Endothelial cell of umbilical vein (primary cell): Measurements from ENCODE around the gene CBX2. TPM values are rescaled to one million over a fixed set of nuclear protein-coding genes. Genes with fewer than 3 reads are reported as not detected.

Experiments used
- BruUV-seq: library from RNA; stranded (reverse); fragments of 400-500 nt; replicated peaks from 2 replicates; lab custom pipeline; 2021; lab: Mats Ljungman, UMichigan
- CTCF ChIA-PET: fragments of 300-600, 350-600 bp; sonication (Branson Sonifier 250); formaldehyde crosslinking; loops from one replicate; lab custom pipeline; 2021; ENCODE audit warnings: antibody characterized with exemption, inconsistent platforms; lab: Charles Lee
- POLR2A ChIA-PET: fragments of 300-600, 350-600 bp; sonication (Branson Sonifier 250); formaldehyde crosslinking; loops from one replicate; lab custom pipeline; 2021; ENCODE audit warnings: antibody characterized with exemption, inconsistent platforms; lab: Charles Lee
- DNase-seq: peaks from one replicate; pipeline ENCODE4 v3.0.0-alpha.2; 2011; ENCODE audit warnings: low read depth, low spot score
- FAIRE-seq: peaks from 2 replicates; lab custom pipeline; 2011; peaks lifted over from hg19 to GRCh38; lab: Jason Lieb, UNC
- H2AFZ ChIP-seq: 2 replicates; pipeline ENCODE4 v1.6.0; 2012; ENCODE audit warnings: low read depth, low read length, control low read depth, inconsistent platforms
- H3K27ac ChIP-seq: 2 replicates; pipeline ENCODE4 v1.5.1; 2011; ENCODE audit warnings: low read depth, mild to moderate bottlenecking, control low read depth, low read length, moderate library complexity; ENCODE audit not compliant: insufficient read depth
- H3K27me3 ChIP-seq, 2 experiments: 2 replicates each; pipeline versions ENCODE4 v1.6.0 to v1.6.1; 2011; ENCODE audit warnings: low read length in 2 of 2, mixed read lengths in 1 of 2; ENCODE audit not compliant: control insufficient read depth in 2 of 2, insufficient read depth in 2 of 2
- H3K36me3 ChIP-seq, 2 experiments: 2 replicates in 1 of 2; 3 replicates in 1 of 2; pipeline ENCODE4 v1.5.1; 2011; ENCODE audit warnings: low read length in 2 of 2, mild to moderate bottlenecking in 1 of 2, moderate library complexity in 1 of 2; ENCODE audit not compliant: control insufficient read depth in 2 of 2, insufficient read depth in 2 of 2; ENCODE audit errors: extremely low read depth in 1 of 2
- H3K4me1 ChIP-seq: 3 replicates; pipeline ENCODE4 v1.5.1; 2011; ENCODE audit warnings: mild to moderate bottlenecking, low read length; ENCODE audit not compliant: control insufficient read depth, insufficient read depth; ENCODE audit errors: extremely low read depth
- H3K4me2 ChIP-seq: 2 replicates; pipeline ENCODE4 v1.6.1; 2011; ENCODE audit warnings: low read length, control low read depth, mixed read lengths; ENCODE audit not compliant: insufficient read depth
- H3K4me3 ChIP-seq, 3 experiments: fragments of 200-600 bp in 1 of 3; sonication (generic), shearing (Covaris generic) in 1 of 3; replicated peaks in 1 of 3; 2 replicates each; pipeline ENCODE4 v1.5.1; 2011 to 2016; ENCODE audit warnings: control low read depth in 3 of 3, low read length in 3 of 3, mild to moderate bottlenecking in 2 of 3, inconsistent platforms in 1 of 3, low read depth in 1 of 3, moderate library complexity in 1 of 3; ENCODE audit not compliant: insufficient read depth in 1 of 3
- H3K79me2 ChIP-seq: 2 replicates; pipeline ENCODE4 v1.6.0; 2012; ENCODE audit warnings: low read length, inconsistent platforms; ENCODE audit not compliant: control insufficient read depth, insufficient read depth
- H3K9ac ChIP-seq: replicated peaks from 2 replicates; pipeline ENCODE3; 2011; ENCODE audit warnings: low read length, control low read depth; ENCODE audit not compliant: insufficient read depth; ENCODE audit errors: extremely low read depth
- H3K9me1 ChIP-seq: replicated peaks from 3 replicates; pipeline ENCODE4 v1.6.0; 2011; ENCODE audit warnings: mild to moderate bottlenecking, low read length; ENCODE audit not compliant: control insufficient read depth, insufficient read depth; ENCODE audit errors: extremely low read depth
- H3K9me3 ChIP-seq: replicated peaks from 2 replicates; pipeline ENCODE4 v1.5.1; 2012; ENCODE audit warnings: low read length, inconsistent platforms; ENCODE audit not compliant: control insufficient read depth, insufficient read depth
- H4K20me1 ChIP-seq: replicated peaks from 2 replicates; pipeline ENCODE3; 2011; ENCODE audit warnings: mild to moderate bottlenecking, low read length; ENCODE audit not compliant: control insufficient read depth, insufficient read depth; ENCODE audit errors: extremely low read depth
- CTCF ChIP-seq, 2 donors: IDR thresholded peaks; 1 replicate in 1 of 2; 2 replicates in 1 of 2; pipeline ENCODE4 v1.5.1; 2011; ENCODE audit warnings: low read length in 2 of 2, mild to moderate bottlenecking in 2 of 2, moderate library complexity in 2 of 2, control low read depth in 1 of 2, inconsistent platforms in 1 of 2, low read depth in 1 of 2; ENCODE audit not compliant: insufficient read depth in 1 of 2; ENCODE audit errors: extremely low read depth in 1 of 2
- EZH2 ChIP-seq: IDR thresholded peaks from 2 replicates; pipeline ENCODE4 v1.6.1; 2012; ENCODE audit warnings: borderline replicate concordance, low read depth, mild to moderate bottlenecking, moderate library complexity, low read length, inconsistent platforms; ENCODE audit not compliant: severe bottlenecking
- FOS ChIP-seq: IDR thresholded peaks from 2 replicates; pipeline ENCODE4 v1.6.1; 2011; ENCODE audit warnings: mild to moderate bottlenecking, low read length, moderate library complexity, borderline replicate concordance; ENCODE audit not compliant: insufficient read depth
- GATA2 ChIP-seq: IDR thresholded peaks from 2 replicates; pipeline ENCODE4 v1.7.0; 2011; ENCODE audit warnings: low read depth, mild to moderate bottlenecking, moderate library complexity, mixed read lengths, low read length; ENCODE audit not compliant: insufficient read length, insufficient read depth
- JUN ChIP-seq: IDR thresholded peaks from 2 replicates; pipeline ENCODE4 v1.6.1; 2011; ENCODE audit warnings: borderline replicate concordance, low read depth; ENCODE audit not compliant: insufficient read length, insufficient read depth
- MAX ChIP-seq: IDR thresholded peaks from 2 replicates; pipeline ENCODE4 v1.6.1; 2011; ENCODE audit not compliant: insufficient read depth, insufficient read length
- MYC ChIP-seq: IDR thresholded peaks from one replicate; pipeline ENCODE4 v1.6.1; 2011; ENCODE audit warnings: mild to moderate bottlenecking, low read depth, low read length
- POLR2A ChIP-seq: IDR thresholded peaks from 2 replicates; pipeline ENCODE4 v1.6.1; 2012; ENCODE audit warnings: low read depth, mild to moderate bottlenecking, control low read depth, low read length
- POLR2AphosphoS5 ChIP-seq: IDR thresholded peaks from 2 replicates; pipeline ENCODE4 v1.6.1; 2012; ENCODE audit warnings: low read depth, mild to moderate bottlenecking, control low read depth, low read length, moderate library complexity; ENCODE audit not compliant: insufficient read depth
- dilution Hi-C: fragments of 300-500 bp; cut with MboI; formaldehyde crosslinking; loops from one replicate; pipeline ENCODE4 v1.15.0; 2019; ENCODE audit warnings: low sequenced_read_pairs; ENCODE audit not compliant: extremely low pct_ligation_motif_present
- intact Hi-C: fragments of 100-400 bp; cut with micrococcal nuclease; formaldehyde crosslinking; loops from one replicate; pipeline ENCODE4 v1.10.0; 2022
- polyA plus RNA-seq, 4 experiments: library from polyadenylated mRNA; depleted of rRNA in 3 of 4; stranded (reverse) in 3 of 4; unstranded in 1 of 4; fragments of >200 nt; gene quantifications; 2 replicates each; pipeline versions ENCODE4 v1.2.1 to v1.2.3, GENCODE V29; 2011 to 2012; ENCODE audit warnings: missing spikeins in 1 of 4
- total RNA-seq: library from RNA; stranded (reverse); gene quantifications from 2 replicates; pipeline ENCODE4 v1.2.3, GENCODE V29; 2021

CBX2 gene
- total and polyA plus RNA-seq, 2 donors (not counting 3 experiments of a cell fraction or from before 2014, with no cell fraction given): 10.5 to 20.0 TPM

- dilution Hi-C loops (no loop called here), intact Hi-C loops (no loop called here)
- Histone ChIP-seq H4K20me1 (no peaks in the 10 kb centered on the region), H3K9me1 (no peaks in the 10 kb centered on the region), H3K27ac (no peak overlapping the region), H3K27me3 (peaks cover 0 to 4% of the 10 kb centered on the region in 2 experiments), H3K4me2 (no peak overlapping the region), H3K9me3 (no peaks in the 10 kb centered on the region), H3K4me3 (no peak overlapping the region), H3K9ac (no peak overlapping the region), H2AFZ (no peak overlapping the region), H3K79me2 (no peaks in the 10 kb centered on the region), H3K4me1 (peaks cover 14% of the 10 kb centered on the region), H3K36me3 (no peaks in the 10 kb centered on the region)
- ChIA-PET CTCF (interaction anchor here (1.1 to 2.0 kb wide), 2 partner anchors 9 to 13 kb away, joined by 6 to 9 read pairs; partner anchors contain the start of gene CBX4), POLR2A (no interaction called here)
- no peak for TF ChIP-seq POLR2A
- TF ChIP-seq POLR2AphosphoS5: no peak
- TF ChIP-seq JUN: no peak
- no peak for TF ChIP-seq FOS
- TF ChIP-seq EZH2: no peak
- no peak for TF ChIP-seq CTCF (IDR thresholded peaks at IDR 0.05; ENCODE audit: extremely low read depth in 1 of 2, insufficient read depth in 1 of 2, low read depth in 1 of 2, low read length in 2 of 2)
- no peak for TF ChIP-seq GATA2
- TF ChIP-seq MYC: no peak
- TF ChIP-seq MAX: no peak
- FAIRE-seq: peak; percentile 21
- no peak for DNase-seq
- BruUV-seq: no TSS peak
Measured at GRCh38 chr17:79826204-79826680, 48.3 kb downstream of the CBX2 start.
